H1 (cell line): Measurements from ENCODE around the gene THOP1. TPM values are rescaled to one million over a fixed set of nuclear protein-coding genes. Genes with fewer than 3 reads are reported as not detected.

Source experiments
- CTCF ChIA-PET: fragments of 300-600 bp; sonication (Branson Sonifier 250); formaldehyde crosslinking; loops from one replicate; lab custom pipeline; 2021; ENCODE audit not compliant: partially characterized antibody; lab: Charles Lee
- POLR2A ChIA-PET: fragments of 300-600 bp; sonication (Branson Sonifier 250); formaldehyde crosslinking; loops from one replicate; lab custom pipeline; 2021; ENCODE audit warnings: inconsistent platforms; ENCODE audit not compliant: partially characterized antibody; lab: Charles Lee
- DNase-seq, 2 experiments: peaks; one replicate each; pipeline versions ENCODE4 v3.0.0 to v3.0.0-alpha.2; 2010 to 2022; ENCODE audit warnings: low spot score in 2 of 2, low read depth in 1 of 2, mixed read lengths in 1 of 2
- FAIRE-seq: peaks from 2 replicates; lab custom pipeline; 2011; peaks lifted over from hg19 to GRCh38; lab: Jason Lieb, UNC
- H2AFZ ChIP-seq: 2 replicates; pipeline ENCODE4 v1.8.1; 2012; ENCODE audit warnings: low read length, inconsistent platforms
- H2AK5ac ChIP-seq: 2 replicates; pipeline ENCODE4 v1.6.1; 2013; ENCODE audit warnings: low read depth, low read length
- H2BK120ac ChIP-seq: replicated peaks from 2 replicates; pipeline ENCODE3; 2013; ENCODE audit warnings: low read depth, low read length, inconsistent platforms
- H2BK12ac ChIP-seq: 2 replicates; pipeline ENCODE4 v1.6.1; 2013; ENCODE audit warnings: low read depth, low read length
- H2BK15ac ChIP-seq: 2 replicates; pipeline ENCODE4 v1.6.1; 2013; ENCODE audit warnings: low read length
- H2BK20ac ChIP-seq: 2 replicates; pipeline ENCODE4 v1.6.1; 2013; ENCODE audit warnings: low read length
- H2BK5ac ChIP-seq: 2 replicates; pipeline ENCODE4 v1.6.1; 2013; ENCODE audit warnings: low read depth, low read length
- H3K14ac ChIP-seq: 2 replicates; pipeline ENCODE4 v1.6.1; 2013; ENCODE audit warnings: inconsistent platforms; ENCODE audit not compliant: insufficient read length
- H3K18ac ChIP-seq: 2 replicates; pipeline ENCODE4 v1.6.1; 2013; ENCODE audit warnings: low read length; ENCODE audit errors: extremely low read depth
- H3K23ac ChIP-seq: 2 replicates; pipeline ENCODE4 v1.6.1; 2013; ENCODE audit warnings: inconsistent platforms; ENCODE audit not compliant: insufficient read length
- H3K23me2 ChIP-seq: 2 replicates; pipeline ENCODE4 v1.6.1; 2013; ENCODE audit warnings: low read depth, low read length
- H3K27ac ChIP-seq: 2 replicates; pipeline ENCODE4 v1.6.1; 2011; ENCODE audit warnings: low read depth, low read length, inconsistent platforms
- H3K27me3 ChIP-seq, 4 experiments: replicated peaks in 1 of 4; 1 replicate in 1 of 4; 2 replicates in 3 of 4; pipeline versions ENCODE4 v1.6.1 to v1.8.1; 2011 to 2013; ENCODE audit warnings: low read length in 3 of 4, mild to moderate bottlenecking in 3 of 4, inconsistent platforms in 2 of 4, mixed read lengths in 2 of 4, moderate library complexity in 1 of 4; ENCODE audit not compliant: control insufficient read depth in 3 of 4, insufficient read depth in 3 of 4; ENCODE audit errors: extremely low read depth in 1 of 4
- H3K36me3 ChIP-seq, 4 experiments: 2 replicates each; pipeline versions ENCODE4 v1.6.1 to v1.8.1; 2011 to 2013; ENCODE audit warnings: mild to moderate bottlenecking in 4 of 4, low read length in 3 of 4, moderate library complexity in 2 of 4, control low read depth in 1 of 4, inconsistent platforms in 1 of 4; ENCODE audit not compliant: insufficient read depth in 4 of 4, control insufficient read depth in 2 of 4
- H3K4ac ChIP-seq: replicated peaks from 2 replicates; pipeline ENCODE3; 2013; ENCODE audit warnings: low read length, low read depth, mixed read lengths, inconsistent platforms; ENCODE audit not compliant: insufficient read length
- H3K4me1 ChIP-seq, 4 experiments: replicated peaks in 1 of 4; 1 replicate in 1 of 4; 2 replicates in 3 of 4; pipeline versions ENCODE4 v1.6.1 to v1.8.1; 2011 to 2013; ENCODE audit warnings: low read length in 3 of 4, inconsistent platforms in 2 of 4, mixed read lengths in 1 of 4; ENCODE audit not compliant: insufficient read depth in 4 of 4, control insufficient read depth in 3 of 4
- H3K4me2 ChIP-seq, 2 experiments: 2 replicates each; pipeline versions ENCODE4 v1.6.1 to v1.8.1; 2011 to 2013; ENCODE audit warnings: low read depth in 2 of 2, low read length in 2 of 2, control low read depth in 1 of 2, inconsistent platforms in 1 of 2, mild to moderate bottlenecking in 1 of 2; ENCODE audit not compliant: insufficient read depth in 1 of 2
- H3K4me3 ChIP-seq, 4 experiments: fragments of 200-600, 300-600 bp in 1 of 4; sonication (generic), shearing (Covaris generic), sonication (Bioruptor Twin) in 1 of 4; 2 replicates each; pipeline versions ENCODE4 v1.5.1 to v1.8.1; 2011 to 2016; ENCODE audit warnings: low read length in 4 of 4, low read depth in 3 of 4, control low read depth in 2 of 4, inconsistent platforms in 2 of 4, mild to moderate bottlenecking in 2 of 4, mixed read lengths in 1 of 4, moderate library complexity in 1 of 4; ENCODE audit not compliant: insufficient read depth in 2 of 4; ENCODE audit errors: extremely low read depth in 1 of 4
- H3K56ac ChIP-seq: replicated peaks from 2 replicates; pipeline ENCODE3; 2013; ENCODE audit warnings: low read depth, mild to moderate bottlenecking, mixed read lengths, low read length, inconsistent platforms; ENCODE audit not compliant: insufficient read length
- H3K79me1 ChIP-seq: 2 replicates; pipeline ENCODE4 v1.6.1; 2013; ENCODE audit warnings: low read depth, low read length, control low read depth
- H3K79me2 ChIP-seq, 2 experiments: 2 replicates each; pipeline versions ENCODE4 v1.6.1 to v1.8.1; 2012 to 2013; ENCODE audit warnings: low read length in 2 of 2, mild to moderate bottlenecking in 2 of 2, inconsistent platforms in 1 of 2; ENCODE audit not compliant: insufficient read depth in 2 of 2, control insufficient read depth in 1 of 2
- H3K9ac ChIP-seq, 4 experiments: replicated peaks in 1 of 4; 1 replicate in 1 of 4; 2 replicates in 3 of 4; pipeline versions ENCODE4 v1.6.1 to v1.8.1; 2011 to 2013; ENCODE audit warnings: low read depth in 3 of 4, low read length in 3 of 4, control low read depth in 2 of 4, mild to moderate bottlenecking in 2 of 4, moderate library complexity in 2 of 4, inconsistent platforms in 1 of 4; ENCODE audit errors: extremely low read depth in 1 of 4
- H3K9me3 ChIP-seq, 2 experiments: 2 replicates each; pipeline versions ENCODE4 v1.6.1 to v1.8.1; 2012 to 2013; ENCODE audit warnings: mild to moderate bottlenecking in 2 of 2, moderate library complexity in 2 of 2, control low read depth in 1 of 2, inconsistent platforms in 1 of 2, low read depth in 1 of 2, low read length in 1 of 2, mixed read lengths in 1 of 2; ENCODE audit not compliant: insufficient read depth in 2 of 2
- H4K20me1 ChIP-seq, 2 experiments: replicated peaks in 1 of 2; 2 replicates each; pipeline versions ENCODE3 to v1.8.1; 2011 to 2013; ENCODE audit warnings: inconsistent platforms in 2 of 2, low read length in 2 of 2, mild to moderate bottlenecking in 1 of 2; ENCODE audit not compliant: insufficient read depth in 2 of 2, control insufficient read depth in 1 of 2
- H4K5ac ChIP-seq: 2 replicates; pipeline ENCODE4 v1.6.1; 2013; ENCODE audit warnings: low read length, low read depth, mixed read lengths, inconsistent platforms; ENCODE audit not compliant: insufficient read length
- H4K8ac ChIP-seq: 2 replicates; pipeline ENCODE4 v1.8.0; 2013; ENCODE audit warnings: mild to moderate bottlenecking, moderate library complexity, low read length, inconsistent platforms; ENCODE audit not compliant: insufficient read depth; ENCODE audit errors: extremely low read depth
- H4K91ac ChIP-seq: replicated peaks from 2 replicates; pipeline ENCODE3; 2013; ENCODE audit warnings: low read length, mixed read lengths, inconsistent platforms; ENCODE audit not compliant: insufficient read length
- ATF2 ChIP-seq: IDR thresholded peaks from 2 replicates; pipeline ENCODE4 v1.6.1; 2012; ENCODE audit warnings: low read length, inconsistent platforms
- EZH2 ChIP-seq: fragments of 200-600 bp; sonication (generic); IDR thresholded peaks from 2 replicates; pipeline ENCODE4 v1.7.1; 2012; ENCODE audit warnings: low read depth, mild to moderate bottlenecking, moderate library complexity, low read length, inconsistent platforms; ENCODE audit not compliant: severe bottlenecking
- KDM5A ChIP-seq: fragments of 200-600 bp; IDR thresholded peaks from 2 replicates; pipeline ENCODE4 v1.7.1; 2012; ENCODE audit warnings: mild to moderate bottlenecking, low read length, inconsistent platforms, mixed read lengths
- RFX5 ChIP-seq: IDR thresholded peaks from 2 replicates; pipeline ENCODE4 v1.6.1; 2011; ENCODE audit warnings: low read depth, low read length, improper control_type of control experiment, borderline replicate concordance
- RNF2 ChIP-seq: fragments of 200-900, 300-1000 bp; sonication (generic); IDR thresholded peaks from 2 replicates; pipeline ENCODE4 v1.7.1; 2016; ENCODE audit warnings: borderline replicate concordance, low read depth, mild to moderate bottlenecking, antibody characterized with exemption, low read length; ENCODE audit not compliant: poor library complexity, severe bottlenecking; ENCODE audit errors: missing control alignments
- SAP30 ChIP-seq: fragments of 300-600 bp; sonication (generic); IDR thresholded peaks from 2 replicates; pipeline ENCODE4 v1.7.1; 2012; ENCODE audit warnings: low read length, moderate library complexity, mild to moderate bottlenecking, inconsistent platforms; ENCODE audit not compliant: insufficient read depth, insufficient replicate concordance
- SIRT6 ChIP-seq: IDR thresholded peaks from one replicate; pipeline ENCODE4 v1.7.1; 2012; ENCODE audit warnings: low read length, inconsistent platforms
- SP2 ChIP-seq: IDR thresholded peaks from 2 replicates; pipeline ENCODE4 v1.6.1; 2012; ENCODE audit warnings: mild to moderate bottlenecking, low read length, inconsistent platforms
- TAF7 ChIP-seq: optimal IDR thresholded peaks from 2 replicates; pipeline ENCODE3; 2011; ENCODE audit warnings: low read depth, mild to moderate bottlenecking, inconsistent platforms, low read length, moderate library complexity, borderline replicate concordance
- TBP ChIP-seq: IDR thresholded peaks from 2 replicates; pipeline ENCODE4 v1.6.1; 2011; ENCODE audit warnings: low read depth, low read length, improper control_type of control experiment
- WGBS, 2 experiments: shearing (Covaris generic) in 1 of 2; methylation state at CpG; one replicate each; pipeline versions ENCODE4 v1.1.6 to v1.1.7; 2013 to 2015; ENCODE audit warnings: low lambda C conversion rate in 2 of 2, mixed read lengths in 2 of 2, inconsistent platforms in 1 of 2, low coverage in 1 of 2, missing lambda C conversion rate in 1 of 2; ENCODE audit not compliant: insufficient replicate concordance in 2 of 2, insufficient coverage in 1 of 2, insufficient read length in 1 of 2; ENCODE audit errors: extremely low coverage in 1 of 2, missing lambda C conversion rate in 1 of 2; 5-methylcytosine and 5-hydroxymethylcytosine counted together
- polyA plus RNA-seq, 7 experiments: library from polyadenylated mRNA; depleted of rRNA in 3 of 7; stranded (reverse) in 5 of 7; unstranded in 2 of 7; fragments of >200 nt in 5 of 7; fragments of 200-250 nt in 2 of 7; gene quantifications; 1 replicate in 5 of 7; 2 replicates in 1 of 7; 4 replicates in 1 of 7; pipeline versions ENCODE4 v1.2.1 to v1.2.3, GENCODE V29; 2011 to 2013; ENCODE audit warnings: missing spikeins in 2 of 7, mixed read lengths in 2 of 7
- total RNA-seq: library from RNA; stranded (reverse); fragmentation: NEBNext Ultra II Directional; extraction: Animal tissue kit (Norgen Biotek cat#: 25700); gene quantifications from 2 replicates; pipeline ENCODE4 v1.2.1, GENCODE V29; 2021

Gene THOP1
- total and polyA plus RNA-seq, 2 of the 8 experiments (the other 6 are each of a cell fraction or from before 2014, with no cell fraction given), result 136 to 159 TPM

GRCh38 chr19:2795827-2796658 is 10.7 kb downstream of the THOP1 start:
- Histone ChIP-seq H2BK120ac (no peak overlapping the region), H3K27me3 (no peaks in the 10 kb centered on the region; a peak in 1 of 7 replicates), H4K8ac (no peak overlapping the region; the same call in none of the 2 replicates), H2BK5ac (no peak overlapping the region), H3K23ac (no peak overlapping the region), H2BK15ac (no peak overlapping the region), H3K79me1 (peaks cover 7% of the 10 kb centered on the region; the same call in 1 of the 2 replicates), H3K4ac (no peak overlapping the region), H3K36me3 (peaks cover 25 to 69% (median 57%) of the 10 kb centered on the region in 4 experiments), H2AK5ac (no peak overlapping the region), H3K18ac (no peak overlapping the region), H3K14ac (no peak overlapping the region), H3K79me2 (no peaks in the 10 kb centered on the region), H3K4me1 (no peaks in the 10 kb centered on the region; a peak in 2 of 7 replicates), H3K23me2 (no peaks in the 10 kb centered on the region), H3K56ac (no peak overlapping the region), H2BK12ac (no peak overlapping the region), H4K20me1 (peaks cover 6 to 20% of the 10 kb centered on the region in 2 experiments), H3K9ac (no peak overlapping the region), H4K91ac (no peak overlapping the region), H3K4me3 (no peak overlapping the region), H3K4me2 (no peak overlapping the region), H3K27ac (no peak overlapping the region), H2AFZ (no peak overlapping the region), H4K5ac (no peak overlapping the region), H3K9me3 (no peaks in the 10 kb centered on the region), H2BK20ac (no peak overlapping the region)
- FAIRE-seq (no peak), DNase-seq (no peak)
- whole genome bisulfite sequencing, 2 experiments, result 92% methylated on average over 25 of the region's 27 CpGs; no CpG with 5 or more reads in 1 of the 2 experiments
- ChIA-PET POLR2A (interaction anchor here (1.2 to 1.9 kb wide), 2 partner anchors 8 to 9 kb away, joined by 5 to 10 read pairs; no protein-coding TSS in a partner anchor), CTCF (no interaction called here)
- TF ChIP-seq SAP30 (no peak), KDM5A (no peak), SIRT6 (no peak), RFX5 (no peak), SP2 (no peak), TBP (no peak), EZH2 (no peak), TAF7 (no peak), ATF2 (no peak), RNF2 (no peak)
